Activated CD4-positive, alpha-beta T cell treated with anti-CD3 and anti-CD28 coated beads, Interleukin-2, amount 50 U/mL, for 48 hours (primary cell): Measurements from ENCODE around the gene N4BP2L1.
"Not testable (repeated sequence)": the region's sequence is repeated elsewhere in the genome, so short reads cannot be mapped to it uniquely, and the experiment has no call there.

Source experiments
- DNase-seq, 2 experiments: peaks; one replicate each; pipeline ENCODE4 v3.0.0-alpha.2; 2020

The N4BP2L1 gene

GRCh38 chr13:32390048-32390447 lies 37.9 kb downstream of the N4BP2L1 start:
- DNase-seq, result no peak

- no peak for DNase-seq
Measured at GRCh38 chr13:32385410-32385809, 42.5 kb downstream of the N4BP2L1 start.

- no peak for DNase-seq
Measured at GRCh38 chr13:32384702-32385101, 43.2 kb downstream of the N4BP2L1 start.

GRCh38 chr13:32383836-32384618 lies 43.9 kb downstream of the N4BP2L1 start:
- DNase-seq, result no peak

GRCh38 chr13:32381539-32381938 lies 46.4 kb downstream of the N4BP2L1 start:
- DNase-seq, result no peak

- DNase-seq, result no peak
Measured at GRCh38 chr13:32378012-32378411, 49.9 kb downstream of the N4BP2L1 start.

GRCh38 chr13:32376642-32377415 lies 51.1 kb downstream of the N4BP2L1 start:
- no peak for DNase-seq

GRCh38 chr13:32370805-32371204 lies 57.1 kb downstream of the N4BP2L1 start:
- DNase-seq, result no peak

- no peak for DNase-seq
Measured at GRCh38 chr13:32362574-32362973, 65.4 kb downstream of the N4BP2L1 start.

GRCh38 chr13:32355935-32356334 lies 72.0 kb downstream of the N4BP2L1 start:
- DNase-seq, result not testable (repeated sequence)

GRCh38 chr13:32354040-32354439 lies 73.9 kb downstream of the N4BP2L1 start:
- DNase-seq, result no peak

GRCh38 chr13:32350839-32351441 lies 77.0 kb downstream of the N4BP2L1 start:
- not testable (repeated sequence) for DNase-seq
